Keratinocyte (primary cell): ENCODE data around the gene SMC5. TPM values are rescaled to one million over a fixed set of nuclear protein-coding genes. Genes with fewer than 3 reads are reported as not detected.

Experiments used
- DNase-seq: peaks from one replicate; pipeline ENCODE4 v3.0.0-alpha.2; 2011; ENCODE audit warnings: low read depth, missing footprints, low spot score
- FAIRE-seq: peaks from 2 replicates; lab custom pipeline; 2011; peaks lifted over from hg19 to GRCh38; lab: Jason Lieb, UNC
- H2AFZ ChIP-seq: 2 replicates; pipeline ENCODE4 v1.6.0; 2012; ENCODE audit warnings: low read length, control low read depth, inconsistent platforms; ENCODE audit not compliant: control insufficient read depth
- H3K27ac ChIP-seq: 2 replicates; pipeline ENCODE4 v1.5.1; 2011; ENCODE audit warnings: low read length; ENCODE audit not compliant: control insufficient read depth, insufficient read depth
- H3K27me3 ChIP-seq: 3 replicates; pipeline ENCODE4 v1.6.0; 2011; ENCODE audit warnings: low read length; ENCODE audit not compliant: control insufficient read depth, insufficient read depth; ENCODE audit errors: extremely low read depth
- H3K36me3 ChIP-seq, 2 experiments: 2 replicates in 1 of 2; 3 replicates in 1 of 2; pipeline ENCODE4 v1.5.1; 2011; ENCODE audit warnings: low read length in 2 of 2, mild to moderate bottlenecking in 1 of 2; ENCODE audit not compliant: control insufficient read depth in 2 of 2, insufficient read depth in 2 of 2; ENCODE audit errors: extremely low read depth in 1 of 2
- H3K4me1 ChIP-seq: 3 replicates; pipeline ENCODE4 v1.5.1; 2011; ENCODE audit warnings: low read length; ENCODE audit not compliant: control insufficient read depth, insufficient read depth; ENCODE audit errors: extremely low read depth
- H3K4me2 ChIP-seq: 3 replicates; pipeline ENCODE4 v1.6.0; 2011; ENCODE audit warnings: low read depth, low read length; ENCODE audit not compliant: control insufficient read depth, insufficient read depth; ENCODE audit errors: extremely low read depth
- H3K4me3 ChIP-seq, 3 experiments: fragments of 200-600 bp in 1 of 3; sonication (generic) in 1 of 3; 2 replicates in 2 of 3; 3 replicates in 1 of 3; pipeline ENCODE4 v1.5.1; 2011 to 2016; ENCODE audit warnings: low read length in 3 of 3, mild to moderate bottlenecking in 3 of 3, control low read depth in 2 of 3, inconsistent platforms in 1 of 3, low read depth in 1 of 3, mixed read lengths in 1 of 3, mixed run types in 1 of 3, moderate library complexity in 1 of 3; ENCODE audit not compliant: control insufficient read depth in 2 of 3, insufficient read depth in 2 of 3; ENCODE audit errors: extremely low read depth in 1 of 3
- H3K79me2 ChIP-seq: 2 replicates; pipeline ENCODE4 v1.6.0; 2012; ENCODE audit warnings: low read length; ENCODE audit not compliant: control insufficient read depth, insufficient read depth
- H3K9ac ChIP-seq: 3 replicates; pipeline ENCODE4 v1.6.0; 2011; ENCODE audit warnings: low read length; ENCODE audit not compliant: control insufficient read depth, insufficient read depth; ENCODE audit errors: extremely low read depth
- H3K9me1 ChIP-seq: 3 replicates; pipeline ENCODE4 v1.6.0; 2011; ENCODE audit warnings: low read length; ENCODE audit not compliant: control insufficient read depth, insufficient read depth; ENCODE audit errors: extremely low read depth
- H3K9me3 ChIP-seq: 2 replicates; pipeline ENCODE4 v1.5.1; 2012; ENCODE audit warnings: low read depth, low read length; ENCODE audit not compliant: control insufficient read depth
- H4K20me1 ChIP-seq: 3 replicates; pipeline ENCODE4 v1.6.0; 2011; ENCODE audit warnings: low read length; ENCODE audit not compliant: control insufficient read depth, insufficient read depth; ENCODE audit errors: extremely low read depth
- CTCF ChIP-seq, 3 experiments: IDR thresholded peaks in 1 of 3; conservative IDR thresholded peaks in 1 of 3; optimal IDR thresholded peaks in 1 of 3; 2 replicates in 2 of 3; 3 replicates in 1 of 3; pipeline versions ENCODE3 to v1.5.1; 2011; ENCODE audit warnings: low read length in 3 of 3, mild to moderate bottlenecking in 3 of 3, moderate library complexity in 2 of 3, control low read depth in 1 of 3, inconsistent platforms in 1 of 3; ENCODE audit not compliant: insufficient read depth in 2 of 3; ENCODE audit errors: extremely low read depth in 1 of 3
- EZH2 ChIP-seq: IDR thresholded peaks from one replicate; pipeline ENCODE4 v1.6.1; 2012; ENCODE audit warnings: inconsistent platforms, mild to moderate bottlenecking, low read length, moderate library complexity
- dilution Hi-C: fragments of 300-500 bp; cut with MboI; formaldehyde crosslinking; loops from one replicate; pipeline ENCODE4 v1.7.0; 2020; ENCODE audit warnings: low sequenced_read_pairs; ENCODE audit not compliant: extremely low pct_ligation_motif_present
- polyA plus RNA-seq, 5 experiments: library from polyadenylated mRNA; depleted of rRNA in 3 of 5; stranded (reverse) in 3 of 5; stranded (forward) in 1 of 5; unstranded in 1 of 5; fragments of >200 nt; gene quantifications; 1 replicate in 1 of 5; 2 replicates in 3 of 5; 3 replicates in 1 of 5; pipeline versions ENCODE4 v1.2.1 to v1.2.3, GENCODE V29; 2011 to 2012; ENCODE audit warnings: missing spikeins in 2 of 5, low read depth in 1 of 5, low replicate concordance in 1 of 5

SMC5 gene
- polyA plus RNA-seq, 1 donor (not counting 4 experiments of a cell fraction or from before 2014, with no cell fraction given), result 16.5 TPM

- DNase-seq (no peak), FAIRE-seq (no peak)
- H2AFZ ChIP-seq, result no peak overlapping the region
- H3K27ac ChIP-seq, result peak overlapping the region; percentile 6
- no peak for TF ChIP-seq EZH2
- no peak for TF ChIP-seq CTCF (optimal IDR thresholded peaks at IDR 0.05 in 1 of 3, IDR thresholded peaks at IDR 0.05 in 1 of 3, conservative IDR thresholded peaks at IDR 0.05 in 1 of 3; ENCODE audit: extremely low read depth in 1 of 3, insufficient read depth in 2 of 3, low read length in 3 of 3)
- peaks cover 79% of the 10 kb centered on the region for H3K79me2 ChIP-seq
- H3K9ac ChIP-seq, result no peak overlapping the region
- dilution Hi-C loops, result no loop called here
- no peak overlapping the region for H3K4me3 ChIP-seq
- peaks cover 30% of the 10 kb centered on the region for H3K4me1 ChIP-seq
- H4K20me1 ChIP-seq, result peaks cover 4% of the 10 kb centered on the region
- H3K36me3 ChIP-seq, result peaks cover 3 to 9% of the 10 kb centered on the region in 2 experiments
- H3K9me3 ChIP-seq, result no peaks in the 10 kb centered on the region
- H3K4me2 ChIP-seq, result no peak overlapping the region
- no peaks in the 10 kb centered on the region for H3K27me3 ChIP-seq
- no peaks in the 10 kb centered on the region for H3K9me1 ChIP-seq
These were observed 4.2 kb downstream of the SMC5 start for GRCh38 chr9:70262948-70263347.

GRCh38 chr9:70263421-70263820 is 4.6 kb downstream of the SMC5 start:
- Histone ChIP-seq H2AFZ (no peak overlapping the region), H3K4me2 (no peak overlapping the region), H3K9ac (no peak overlapping the region), H3K4me1 (peaks cover 26% of the 10 kb centered on the region), H3K9me3 (no peaks in the 10 kb centered on the region), H3K27ac (peak overlapping the region; percentile 19), H3K4me3 (no peak overlapping the region), H4K20me1 (peaks cover 4% of the 10 kb centered on the region), H3K36me3 (peaks cover 3 to 9% of the 10 kb centered on the region in 2 experiments), H3K79me2 (peaks cover 79% of the 10 kb centered on the region), H3K9me1 (no peaks in the 10 kb centered on the region), H3K27me3 (no peaks in the 10 kb centered on the region)
- FAIRE-seq, result no peak
- dilution Hi-C loops, result no loop called here
- no peak for DNase-seq
- TF ChIP-seq CTCF (optimal IDR thresholded peaks at IDR 0.05 in 1 of 3, IDR thresholded peaks at IDR 0.05 in 1 of 3, conservative IDR thresholded peaks at IDR 0.05 in 1 of 3; ENCODE audit: extremely low read depth in 1 of 3, insufficient read depth in 2 of 3, low read length in 3 of 3) (no peak), EZH2 (no peak)
